HPDE6-E6E7 (cell line): Measurements from ENCODE around the gene ACTN4.
A peak's percentile ranks its signal among the peaks of the same experiment; 100 is the strongest.
"Not testable (repeated sequence)": the region's sequence is repeated elsewhere in the genome, so short reads cannot be mapped to it uniquely, and the experiment has no call there.

Source experiments
- DNase-seq: peaks from one replicate; pipeline ENCODE4 v3.0.0; 2011; ENCODE audit warnings: missing footprints; ENCODE audit errors: extremely low spot score

ACTN4 gene

GRCh38 chr19:38736413-38737280 lies 89.2 kb downstream of the ACTN4 start:
- peak; percentile 92 for DNase-seq

GRCh38 chr19:38737281-38737865 lies 89.9 kb downstream of the ACTN4 start:
- no peak for DNase-seq

GRCh38 chr19:38737921-38738737 lies 90.7 kb downstream of the ACTN4 start:
- DNase-seq: no peak

- no peak for DNase-seq
Measured at GRCh38 chr19:38739440-38740256, 92.2 kb downstream of the ACTN4 start.

- no peak for DNase-seq
Measured at GRCh38 chr19:38740257-38740592, 92.8 kb downstream of the ACTN4 start.

GRCh38 chr19:38740932-38741331 lies 93.5 kb downstream of the ACTN4 start:
- no peak for DNase-seq

GRCh38 chr19:38741670-38742069 lies 94.2 kb downstream of the ACTN4 start:
- DNase-seq: no peak

GRCh38 chr19:38742296-38742695 lies 94.8 kb downstream of the ACTN4 start:
- DNase-seq: no peak

GRCh38 chr19:38742906-38743305 lies 95.5 kb downstream of the ACTN4 start:
- no peak for DNase-seq

GRCh38 chr19:38743394-38744297 lies 96.2 kb downstream of the ACTN4 start:
- DNase-seq: no peak

- DNase-seq: no peak
Measured at GRCh38 chr19:38744298-38744681, 96.8 kb downstream of the ACTN4 start, which contains the start of gene CAPN12. TSS of gene CAPN12 (minus strand) at chr19:38744474. CDS start at chr19:38744165, 309 bp downstream.

GRCh38 chr19:38744874-38745273 lies 97.4 kb downstream of the ACTN4 start:
- DNase-seq: no peak

- DNase-seq: no peak
Measured at GRCh38 chr19:38745316-38745715, 97.9 kb downstream of the ACTN4 start.

- not testable (repeated sequence) for DNase-seq
Measured at GRCh38 chr19:38753783-38754182, 106.3 kb downstream of the ACTN4 start.

GRCh38 chr19:38754196-38754595 lies 106.7 kb downstream of the ACTN4 start:
- DNase-seq: not testable (repeated sequence)

GRCh38 chr19:38759590-38760003 lies 112.1 kb downstream of the ACTN4 start:
- no peak for DNase-seq

- DNase-seq: not testable (repeated sequence)
Measured at GRCh38 chr19:38760805-38761517, 113.5 kb downstream of the ACTN4 start.

GRCh38 chr19:38761884-38762389 lies 114.5 kb downstream of the ACTN4 start:
- DNase-seq: not testable (repeated sequence)

- no peak for DNase-seq
Measured at GRCh38 chr19:38763795-38764220, 116.4 kb downstream of the ACTN4 start.
